Upper lobe of right lung (tissue), 1 donor: ENCODE data around the gene OTC. TPM values are rescaled to one million over a fixed set of nuclear protein-coding genes. Genes with fewer than 3 reads are reported as not detected.

ENCODE experiments used
- ATAC-seq: fragments of 200-7000 bp; cut with Tn5 transposase; one replicate; pipeline ENCODE4 v1.9.1; 2020; ENCODE audit warnings: mild to moderate bottlenecking, moderate library complexity
- DNase-seq: peaks from one replicate; pipeline ENCODE4 v3.0.0-alpha.2; 2020
- H3K27ac ChIP-seq: fragments of 200-600 bp; one replicate; pipeline ENCODE4 v1.8.0; 2022
- H3K27me3 ChIP-seq: fragments of 200-600 bp; one replicate; pipeline ENCODE4 v1.8.0; 2022; ENCODE audit warnings: mild to moderate bottlenecking
- H3K36me3 ChIP-seq: fragments of 200-600 bp; one replicate; pipeline ENCODE4 v1.8.0; 2022
- H3K4me1 ChIP-seq: fragments of 200-600 bp; one replicate; pipeline ENCODE4 v1.8.0; 2022
- H3K4me3 ChIP-seq: fragments of 200-600 bp; one replicate; pipeline ENCODE4 v1.8.0; 2022; ENCODE audit warnings: mild to moderate bottlenecking
- H3K9me3 ChIP-seq: fragments of 200-600 bp; one replicate; pipeline ENCODE4 v1.8.0; 2022
- CTCF ChIP-seq: fragments of 200-600 bp; IDR thresholded peaks from one replicate; pipeline ENCODE4 v1.8.0; 2022; ENCODE audit warnings: antibody characterized with exemption
- intact Hi-C: fragments of 100-400 bp; cut with DNase I; formaldehyde crosslinking; loops from one replicate; pipeline ENCODE4 v1.11.0; 2022
- total RNA-seq: library from RNA; stranded (reverse); fragmentation: NEBNext Ultra II Directional; extraction: Animal tissue kit (Norgen Biotek cat#: 25700); gene quantifications from one replicate; pipeline ENCODE4 v1.2.1, GENCODE V29; 2021
- donor health status: DM: no; HTN: yes; CAD: no; lungs with severe emphysema.

The OTC gene
- total RNA-seq, 1 donor from 2014 or later: 1.7 TPM

GRCh38 chrX:38374431-38374830, 22.0 kb downstream of the OTC start:
- ATAC-seq: no peak
- no peak for DNase-seq
- no peak overlapping the region for H3K4me3 ChIP-seq
- no peaks in the 10 kb centered on the region for H3K9me3 ChIP-seq
- H3K4me1 ChIP-seq: no peaks in the 10 kb centered on the region
- H3K27ac ChIP-seq: no peak overlapping the region
- intact Hi-C loops: no loop called here
- TF ChIP-seq CTCF: no peak
- H3K36me3 ChIP-seq: no peaks in the 10 kb centered on the region
- no peaks in the 10 kb centered on the region for H3K27me3 ChIP-seq

GRCh38 chrX:38375891-38376290, 23.5 kb downstream of the OTC start:
- Histone ChIP-seq H3K9me3 (no peaks in the 10 kb centered on the region), H3K27me3 (no peaks in the 10 kb centered on the region), H3K4me3 (no peak overlapping the region), H3K4me1 (no peaks in the 10 kb centered on the region), H3K27ac (no peak overlapping the region), H3K36me3 (no peaks in the 10 kb centered on the region)
- ATAC-seq (no peak), DNase-seq (no peak)
- TF ChIP-seq CTCF: peak; percentile 32
- intact Hi-C loops: no loop called here

GRCh38 chrX:38376747-38377146, 24.3 kb downstream of the OTC start:
- no peak overlapping the region for H3K27ac ChIP-seq
- no peak overlapping the region for H3K4me3 ChIP-seq
- H3K9me3 ChIP-seq: no peaks in the 10 kb centered on the region
- no peaks in the 10 kb centered on the region for H3K36me3 ChIP-seq
- no peaks in the 10 kb centered on the region for H3K4me1 ChIP-seq
- ATAC-seq: no peak
- H3K27me3 ChIP-seq: no peaks in the 10 kb centered on the region
- no peak for TF ChIP-seq CTCF
- DNase-seq: no peak
- intact Hi-C loops: no loop called here

GRCh38 chrX:38379088-38379487, 26.7 kb downstream of the OTC start:
- no peak overlapping the region for H3K27ac ChIP-seq
- no peaks in the 10 kb centered on the region for H3K9me3 ChIP-seq
- intact Hi-C loops: no loop called here
- H3K4me1 ChIP-seq: no peaks in the 10 kb centered on the region
- no peaks in the 10 kb centered on the region for H3K36me3 ChIP-seq
- no peak for TF ChIP-seq CTCF
- H3K4me3 ChIP-seq: no peak overlapping the region
- peak; percentile 32 for ATAC-seq
- no peaks in the 10 kb centered on the region for H3K27me3 ChIP-seq
- no peak for DNase-seq

GRCh38 chrX:38382663-38383062, 30.3 kb downstream of the OTC start:
- Histone ChIP-seq H3K4me3 (no peak overlapping the region), H3K9me3 (no peaks in the 10 kb centered on the region), H3K27ac (no peak overlapping the region), H3K4me1 (no peaks in the 10 kb centered on the region), H3K27me3 (no peaks in the 10 kb centered on the region), H3K36me3 (no peaks in the 10 kb centered on the region)
- no peak for ATAC-seq
- TF ChIP-seq CTCF: no peak
- intact Hi-C loops: no loop called here
- DNase-seq: no peak

- ATAC-seq: no peak
- no peak for DNase-seq
- H3K9me3 ChIP-seq: no peaks in the 10 kb centered on the region
- H3K36me3 ChIP-seq: no peaks in the 10 kb centered on the region
- TF ChIP-seq CTCF: no peak
- intact Hi-C loops: no loop called here
- H3K4me1 ChIP-seq: no peaks in the 10 kb centered on the region
- H3K27me3 ChIP-seq: no peaks in the 10 kb centered on the region
- H3K27ac ChIP-seq: no peak overlapping the region
- H3K4me3 ChIP-seq: no peak overlapping the region
Measured at GRCh38 chrX:38400389-38400910, 48.0 kb downstream of the OTC start.
